Peyer's patch (tissue), 4 donors: Measurements from ENCODE around the gene LAMTOR2.

Experiments
- CTCF ChIP-seq, 6 experiments: fragments of 450-650 bp in 4 of 6; fragments of 200-600 bp in 2 of 6; sonication (generic) in 1 of 6; IDR thresholded peaks; one replicate each; pipeline ENCODE4 v1.5.1; 2017 to 2019; ENCODE audit warnings: antibody characterized with exemption in 6 of 6, mild to moderate bottlenecking in 3 of 6, moderate library complexity in 1 of 6
- POLR2A ChIP-seq, 2 donors: fragments of 450-650 bp; IDR thresholded peaks; one replicate each; pipeline ENCODE4 v1.5.1; 2017; ENCODE audit warnings: antibody characterized with exemption in 2 of 2, mild to moderate bottlenecking in 2 of 2, moderate library complexity in 2 of 2

- TF ChIP-seq CTCF (IDR thresholded peaks at IDR 0.05): no peak
- TF ChIP-seq POLR2A (IDR thresholded peaks at IDR 0.05): no peak
Observed at GRCh38 chr1:156098784-156099183, 44.2 kb downstream of the LAMTOR2 start.
